NCI-H2171 treated with DMSO at 0.1 percent for 48 hours (cell line): ENCODE measurements around the gene CACNA2D3.

Source experiments
- DNase-seq: peaks from one replicate; lab custom pipeline; 2025; lab: John Stamatoyannopoulos, UW

CACNA2D3 gene

DNA sequence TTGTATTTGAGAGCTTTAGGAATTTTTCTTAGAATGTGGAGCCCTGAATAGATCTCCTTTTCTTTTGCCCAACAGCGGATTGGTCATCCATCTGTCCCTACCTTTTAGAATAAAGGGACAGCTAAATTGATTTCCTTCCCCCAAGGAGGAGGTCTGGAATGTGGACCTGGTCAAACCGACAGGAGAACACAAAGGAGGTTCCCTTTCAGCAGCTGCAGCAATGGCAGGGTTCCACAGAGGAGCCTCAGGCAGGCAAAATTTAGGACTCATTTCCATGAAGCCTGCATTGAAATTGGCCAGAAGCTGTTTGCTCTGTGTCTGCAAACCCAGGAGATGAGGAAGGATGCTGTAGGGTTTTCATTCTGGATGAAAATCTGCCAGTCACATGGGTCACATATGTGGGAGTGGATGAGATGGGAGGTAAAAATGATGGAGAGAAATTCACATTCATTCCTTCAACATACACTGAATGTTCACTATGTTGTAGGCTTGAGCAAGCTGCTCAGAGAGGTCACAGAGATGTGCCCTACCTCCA lies 728.2 kb downstream of the CACNA2D3 start:
- DNase-seq = no peak

DNA sequence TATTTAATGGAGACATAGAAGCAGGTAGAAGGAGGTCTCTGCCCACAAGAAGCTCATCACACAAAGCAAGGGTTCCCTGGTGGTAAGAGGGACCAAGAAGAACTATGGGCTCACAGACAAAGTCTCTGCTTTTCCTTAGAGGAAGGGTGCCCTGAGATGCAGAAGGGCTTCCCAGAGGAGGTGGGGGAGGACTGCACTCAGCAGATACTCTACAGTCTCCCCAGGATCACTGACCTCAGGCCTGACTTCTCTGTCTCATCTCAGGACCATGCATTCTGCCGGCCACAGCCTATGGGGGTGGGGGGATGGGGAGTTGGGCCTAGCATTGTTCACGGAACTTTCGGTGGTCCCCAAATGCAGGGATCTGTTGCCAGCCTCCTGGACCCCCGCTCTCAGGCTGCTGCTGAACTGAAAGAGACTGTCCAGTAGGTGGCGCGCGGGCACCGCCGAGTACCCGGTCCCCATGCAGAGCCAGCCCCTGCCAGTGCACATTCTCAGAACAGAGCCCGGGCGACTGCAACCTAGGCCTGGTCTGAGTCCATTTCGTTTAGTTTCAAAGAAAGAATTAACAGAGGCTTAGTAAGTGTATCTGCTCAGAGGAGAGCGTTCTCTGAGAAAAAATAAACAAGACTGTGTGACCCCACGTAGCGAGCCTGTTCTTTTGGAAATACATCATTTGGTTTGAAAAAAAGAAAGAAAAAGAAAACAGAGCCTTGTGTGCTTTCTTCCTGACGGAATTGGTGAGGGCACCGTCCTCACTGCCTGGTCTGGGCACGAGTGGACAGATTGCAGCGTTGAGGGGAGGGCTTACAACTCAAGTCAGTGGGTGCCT lies 731.4 kb downstream of the CACNA2D3 start:
- peak; percentile 54 for DNase-seq

DNA sequence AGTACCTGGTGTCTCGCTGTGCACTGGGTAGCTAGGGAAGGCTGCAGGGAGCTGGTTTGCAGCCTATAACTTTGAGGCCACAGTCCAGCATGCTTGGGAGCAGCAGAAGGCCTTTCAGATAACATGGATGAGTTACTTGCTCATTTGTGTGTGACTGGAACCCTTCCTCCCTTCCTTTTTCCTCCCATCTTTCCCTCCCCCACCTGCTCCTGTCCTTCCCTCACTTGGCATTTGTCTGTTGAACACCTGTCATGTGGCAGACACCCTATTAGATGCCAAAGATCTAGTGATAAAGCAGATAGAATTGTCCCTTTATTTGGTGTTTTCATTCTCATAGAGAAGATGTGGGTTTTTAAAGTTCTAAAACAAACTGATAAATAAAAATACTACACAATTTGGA lies 733.9 kb downstream of the CACNA2D3 start:
- peak; percentile 17 for DNase-seq

DNA sequence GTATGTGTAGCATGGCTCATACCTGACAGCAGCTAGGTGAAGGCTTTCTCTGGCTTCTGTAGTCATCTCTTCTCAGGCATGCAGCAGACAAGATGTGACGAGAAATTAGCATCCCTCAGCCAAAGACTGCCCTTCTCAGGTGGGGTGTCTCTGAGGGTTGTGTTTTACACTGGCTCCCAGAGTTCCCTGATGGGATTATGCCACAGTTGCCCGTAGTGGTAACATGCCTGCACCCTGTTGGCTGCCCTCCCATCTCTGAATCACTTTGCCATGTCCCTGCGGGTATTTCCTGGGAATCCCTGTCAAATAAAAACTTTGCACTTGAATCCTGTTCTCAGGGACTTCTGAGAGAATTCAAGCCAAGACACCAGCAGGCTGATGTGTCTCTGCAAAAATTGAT lies 735.0 kb downstream of the CACNA2D3 start:
- no peak for DNase-seq

DNA sequence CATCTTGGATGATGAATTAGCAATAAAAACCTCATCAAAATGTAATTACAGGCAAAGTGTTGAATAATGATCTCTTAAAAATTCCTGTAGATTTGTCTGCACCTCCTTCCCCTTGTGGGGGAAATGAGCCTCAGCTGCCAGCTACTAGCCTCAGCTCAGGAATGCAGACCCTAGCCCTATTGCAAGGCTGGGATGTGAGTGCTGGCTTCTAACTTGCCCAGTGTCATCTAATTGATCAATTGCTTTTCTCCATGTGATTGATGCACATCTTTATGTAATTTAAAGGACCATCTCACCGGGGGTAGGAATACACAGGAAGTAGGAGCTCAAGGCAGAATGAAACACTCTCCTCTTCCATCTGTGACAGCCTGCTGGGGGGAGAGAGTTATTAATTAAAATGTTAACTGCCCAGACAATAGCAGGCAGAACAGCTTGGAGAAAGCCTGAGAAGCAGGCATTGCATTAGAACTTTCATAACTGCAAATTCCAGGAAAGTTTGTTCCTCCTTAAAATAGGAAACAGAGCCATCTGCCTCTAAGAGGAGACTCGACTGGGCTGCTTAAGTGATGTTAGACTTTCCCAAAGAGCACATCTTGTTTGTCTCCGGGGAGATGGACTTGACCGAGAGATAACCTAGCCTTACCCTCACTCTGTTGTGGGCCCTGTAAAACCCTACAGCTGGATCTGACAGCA lies 735.9 kb downstream of the CACNA2D3 start:
- no peak for DNase-seq

DNA sequence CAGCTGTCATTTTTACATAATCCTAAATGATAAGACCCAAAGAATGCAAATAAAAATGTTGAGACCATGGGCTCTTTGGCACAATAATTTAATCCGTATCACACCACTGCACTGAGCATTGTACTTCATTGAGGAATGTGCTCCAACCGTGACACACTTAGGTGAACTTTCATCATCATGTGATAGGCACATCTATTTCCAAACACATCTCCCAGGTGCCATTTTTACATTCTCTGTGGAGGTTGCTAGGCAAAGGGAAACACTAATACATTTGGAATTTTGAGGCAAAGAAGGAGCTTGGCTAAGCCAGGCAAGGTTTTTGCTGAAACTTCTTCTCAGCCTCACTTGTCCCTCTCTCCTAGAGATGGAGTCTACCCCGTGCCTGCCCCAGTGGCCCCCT lies 736.8 kb downstream of the CACNA2D3 start:
- no peak for DNase-seq

DNA sequence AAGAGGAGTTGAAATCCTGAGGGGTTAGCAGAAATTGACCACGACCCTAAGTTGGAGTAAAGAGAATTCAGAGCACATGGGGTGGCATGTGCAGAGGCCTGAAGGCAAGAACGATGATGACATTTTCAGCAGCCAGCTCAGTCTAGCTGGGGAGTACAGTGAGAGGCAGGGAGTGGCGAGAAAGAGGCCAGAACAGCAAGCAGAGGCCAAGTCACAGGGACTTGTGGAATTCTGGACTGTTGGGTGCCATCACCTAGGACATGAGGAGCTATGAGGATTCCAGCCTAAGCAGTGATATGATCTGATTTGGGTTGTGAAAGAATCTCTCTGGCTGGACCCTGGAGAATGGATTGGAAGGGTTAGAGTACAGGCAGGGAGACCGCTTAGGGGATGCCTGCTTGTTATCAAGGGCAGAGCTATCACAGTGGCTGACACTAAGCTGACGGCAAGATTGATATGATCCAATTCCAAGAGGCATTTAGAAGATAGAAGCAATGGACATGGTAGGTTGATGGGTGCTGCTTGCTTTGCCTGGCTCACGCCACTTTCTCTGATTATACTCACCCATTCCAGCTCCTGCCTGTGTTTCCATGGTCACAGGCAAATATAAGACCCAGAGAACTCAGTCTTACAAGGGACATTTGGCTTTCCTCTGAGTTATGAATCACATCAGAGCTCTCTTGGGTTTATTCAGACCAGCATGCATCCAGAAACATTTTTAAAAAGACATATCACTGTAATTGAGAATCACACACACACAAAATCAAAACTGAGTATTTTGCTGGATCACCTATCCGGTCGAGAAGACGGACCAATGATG lies 739.1 kb downstream of the CACNA2D3 start:
- DNase-seq = no peak

DNA sequence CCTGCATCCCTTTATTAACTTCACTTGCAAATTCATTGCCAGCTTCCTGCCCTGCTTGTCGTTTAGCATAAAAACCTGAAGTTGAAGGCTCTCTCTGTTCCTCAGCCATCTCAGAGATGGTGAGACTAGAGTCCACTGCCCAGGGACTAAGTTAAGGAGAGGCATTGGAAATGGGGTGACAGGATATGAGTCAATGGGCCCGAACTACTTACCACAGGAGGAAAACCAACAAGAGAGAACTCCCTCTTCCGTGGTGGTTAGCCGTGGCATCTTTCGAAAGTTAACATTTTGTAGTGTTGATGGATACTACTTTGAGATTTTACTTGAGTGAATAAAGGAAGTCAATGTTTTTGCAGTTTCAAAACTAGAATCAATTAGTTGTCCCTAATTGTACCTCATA lies 740.2 kb downstream of the CACNA2D3 start:
- DNase-seq = no peak

DNA sequence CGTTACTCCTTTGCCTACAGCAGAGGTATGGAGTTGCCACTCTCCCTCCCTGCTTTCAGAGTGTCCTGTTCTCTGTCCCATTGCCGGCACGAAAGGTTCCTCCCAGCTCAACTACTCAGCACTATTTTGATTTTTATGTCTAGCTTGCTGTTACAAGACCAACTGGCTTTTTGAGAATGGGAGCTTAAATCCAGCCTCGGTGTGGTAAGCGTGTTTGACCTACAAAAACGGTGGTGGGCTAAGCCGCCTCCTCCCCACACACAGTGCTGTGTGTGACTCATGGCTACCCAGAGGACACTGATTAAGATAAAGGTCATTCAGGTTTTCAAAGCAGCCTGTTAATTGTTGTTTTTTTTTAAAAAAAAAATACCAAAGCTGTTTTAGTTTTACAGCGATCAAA lies 741.0 kb downstream of the CACNA2D3 start:
- DNase-seq = no peak

DNA sequence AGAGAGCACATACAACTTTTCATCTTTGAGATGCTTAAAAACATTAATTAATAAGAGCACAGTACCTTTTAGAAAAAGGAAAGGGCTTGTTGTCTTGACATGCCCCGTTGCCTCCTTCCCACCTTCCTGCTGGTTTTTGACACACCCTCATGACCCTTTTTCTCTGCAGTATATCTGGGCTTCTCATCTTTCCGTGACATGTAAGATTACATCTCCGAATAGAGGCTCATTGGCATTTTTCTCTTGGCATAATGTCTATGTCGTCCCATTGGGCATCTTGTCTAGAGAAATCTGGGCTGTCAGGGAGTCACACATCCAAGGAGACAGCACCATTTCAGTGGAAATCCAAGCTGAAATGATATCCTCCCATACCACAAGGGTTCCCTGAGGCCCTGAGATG lies 741.4 kb downstream of the CACNA2D3 start:
- DNase-seq = no peak

DNA sequence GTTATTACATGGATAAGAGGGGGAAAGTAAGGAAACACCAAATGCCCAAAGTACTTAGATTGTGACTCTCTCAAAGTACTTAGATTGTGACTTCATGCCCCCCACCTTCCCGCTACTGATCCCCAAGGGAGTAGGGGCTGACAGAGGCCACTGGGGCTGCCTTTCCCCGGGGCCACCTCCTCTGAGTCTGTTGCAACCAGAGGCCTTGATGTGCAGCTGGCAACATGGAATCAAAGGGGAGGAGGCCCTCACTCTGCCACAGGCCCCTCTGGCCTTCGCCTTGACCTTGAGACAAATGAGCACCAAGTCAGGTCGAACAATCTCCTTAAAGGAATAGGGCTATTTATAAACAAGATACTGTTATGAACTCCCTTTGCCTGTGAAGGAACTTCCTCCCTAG lies 743.0 kb downstream of the CACNA2D3 start:
- DNase-seq = no peak

DNA sequence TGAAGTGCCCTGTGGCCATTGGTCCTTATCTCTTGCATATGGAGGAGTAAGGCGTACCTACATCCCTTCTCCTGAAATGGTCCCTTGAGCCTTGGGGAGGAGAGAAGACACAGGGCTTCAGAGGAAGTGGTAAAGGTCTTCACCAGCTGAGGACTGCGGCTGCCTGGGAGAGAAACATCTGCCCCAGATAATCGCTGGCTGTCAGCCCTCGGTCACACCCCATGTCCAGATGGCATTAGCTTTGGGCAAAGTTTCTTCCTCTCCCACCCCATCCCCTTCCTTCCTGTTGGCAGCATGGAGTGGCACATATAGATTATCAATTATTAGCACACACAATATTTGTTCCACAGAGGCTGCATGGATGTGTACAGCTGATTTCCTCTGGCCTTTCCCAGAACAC lies 743.9 kb downstream of the CACNA2D3 start:
- no peak for DNase-seq

DNA sequence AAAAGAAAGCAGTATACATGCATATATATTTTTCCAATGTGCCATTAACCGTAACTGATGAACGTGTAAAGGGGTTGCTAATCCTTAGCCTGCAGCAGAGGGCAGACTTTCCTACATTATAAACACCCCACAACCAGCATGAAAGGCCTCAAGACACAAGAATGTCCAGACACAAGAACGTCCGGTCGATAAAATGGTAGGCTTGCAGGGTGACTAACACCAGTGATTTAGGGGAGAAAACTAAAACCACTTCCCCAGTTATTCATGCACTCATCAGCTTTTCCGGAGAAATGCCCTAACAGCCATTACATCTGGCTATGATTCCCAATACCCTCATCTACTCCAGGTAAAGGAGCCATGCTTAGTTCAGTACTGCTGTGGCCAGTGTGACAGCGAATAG lies 748.1 kb downstream of the CACNA2D3 start:
- DNase-seq = peak; percentile 6

DNA sequence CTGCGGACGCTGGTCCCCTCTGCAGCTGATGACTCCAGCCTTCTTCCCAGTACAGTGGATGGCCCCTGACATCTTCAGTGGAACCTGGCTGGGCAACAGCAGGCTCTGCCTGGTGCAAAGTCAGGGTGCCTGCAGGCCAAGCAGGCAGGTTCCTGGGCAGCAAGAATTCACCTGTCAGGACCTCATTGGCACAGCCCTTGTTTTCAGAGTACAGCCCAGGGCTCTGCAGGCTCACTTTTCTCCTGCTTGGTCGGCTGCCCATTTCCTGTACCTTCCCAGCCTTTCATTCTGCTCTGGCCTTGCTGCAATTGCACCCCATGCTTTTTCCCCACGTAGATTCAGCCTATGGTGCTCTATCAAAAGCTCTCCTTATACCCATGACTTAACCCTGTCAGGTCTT lies 749.5 kb downstream of the CACNA2D3 start:
- no peak for DNase-seq

DNA sequence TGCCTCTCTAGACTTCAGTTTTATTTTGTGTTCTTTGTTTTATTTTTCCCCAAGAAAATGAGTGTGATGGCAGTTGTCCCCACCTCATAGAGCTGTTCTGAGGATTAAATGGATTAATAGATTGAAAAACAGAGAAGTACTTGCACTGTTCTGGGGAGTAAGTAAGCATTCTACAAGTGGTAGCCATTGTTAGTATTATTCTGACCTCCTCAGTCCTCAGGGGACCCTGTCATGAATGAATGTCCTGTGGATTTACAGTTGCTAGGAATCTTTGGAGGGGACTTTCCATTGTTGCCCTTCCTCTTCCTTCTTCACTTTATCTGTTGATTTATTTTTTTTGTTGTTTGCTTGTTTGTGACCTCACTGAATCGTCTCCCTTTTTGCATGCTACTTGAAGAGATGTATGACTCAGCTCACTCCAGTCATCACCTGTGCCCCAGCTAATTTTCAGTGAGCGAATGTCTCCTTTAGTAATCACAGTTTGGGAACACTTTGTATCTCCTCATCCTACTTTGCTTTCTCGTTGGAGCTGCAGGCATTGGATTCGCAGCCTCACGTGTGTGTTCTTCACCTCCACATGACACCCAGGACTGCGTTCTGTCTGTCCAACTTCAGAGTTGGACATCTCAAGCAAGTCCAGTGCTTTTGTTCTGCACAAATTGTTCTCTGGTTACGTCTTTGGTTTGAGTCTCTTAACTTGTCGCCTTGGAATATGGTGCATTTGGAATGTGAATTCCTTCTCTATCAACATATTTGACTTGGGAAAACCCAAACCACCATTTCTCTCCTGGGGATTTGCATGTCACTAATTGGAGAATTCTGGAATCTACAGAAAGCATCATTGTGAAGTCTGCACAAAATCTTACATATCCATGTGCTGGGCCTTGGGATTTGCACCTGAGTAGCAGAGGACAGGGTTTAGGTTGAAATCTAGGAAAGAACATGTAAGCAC lies 751.0 kb downstream of the CACNA2D3 start:
- DNase-seq = no peak

DNA sequence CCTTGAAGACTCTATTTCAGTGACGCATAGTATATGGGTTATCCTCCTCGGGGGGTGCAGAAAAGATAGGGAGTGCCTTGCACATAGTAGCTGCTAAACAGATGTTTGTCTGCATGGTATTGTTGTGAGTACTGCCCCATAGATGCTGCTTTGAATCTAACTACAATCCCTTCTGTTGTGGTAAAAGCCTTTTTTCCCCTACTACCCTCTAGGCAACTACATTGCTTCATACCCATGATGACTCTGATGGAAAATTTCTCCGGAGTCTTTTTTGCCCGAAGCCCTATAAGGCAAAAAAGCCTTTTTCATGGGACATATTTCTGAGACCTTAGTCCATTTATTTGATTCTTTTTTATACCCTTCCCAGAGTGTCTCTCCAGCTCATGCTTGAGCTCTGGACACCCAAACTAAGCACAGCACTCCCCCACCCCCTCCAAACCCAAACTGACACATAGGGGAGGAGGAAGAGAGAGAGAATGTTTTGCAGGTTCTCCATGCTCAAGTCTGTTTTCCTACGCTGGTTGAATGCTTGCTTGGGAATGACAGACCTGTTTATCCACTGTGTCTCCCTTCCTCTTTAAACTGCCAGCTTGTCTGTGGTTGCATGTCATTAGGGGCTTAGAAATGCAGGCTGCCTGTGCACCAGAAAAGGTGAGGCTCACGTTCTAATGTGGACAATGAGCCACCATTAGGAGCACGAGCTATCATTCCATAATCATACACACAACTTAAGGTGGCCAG lies 752.6 kb downstream of the CACNA2D3 start:
- DNase-seq = peak; percentile 40

DNA sequence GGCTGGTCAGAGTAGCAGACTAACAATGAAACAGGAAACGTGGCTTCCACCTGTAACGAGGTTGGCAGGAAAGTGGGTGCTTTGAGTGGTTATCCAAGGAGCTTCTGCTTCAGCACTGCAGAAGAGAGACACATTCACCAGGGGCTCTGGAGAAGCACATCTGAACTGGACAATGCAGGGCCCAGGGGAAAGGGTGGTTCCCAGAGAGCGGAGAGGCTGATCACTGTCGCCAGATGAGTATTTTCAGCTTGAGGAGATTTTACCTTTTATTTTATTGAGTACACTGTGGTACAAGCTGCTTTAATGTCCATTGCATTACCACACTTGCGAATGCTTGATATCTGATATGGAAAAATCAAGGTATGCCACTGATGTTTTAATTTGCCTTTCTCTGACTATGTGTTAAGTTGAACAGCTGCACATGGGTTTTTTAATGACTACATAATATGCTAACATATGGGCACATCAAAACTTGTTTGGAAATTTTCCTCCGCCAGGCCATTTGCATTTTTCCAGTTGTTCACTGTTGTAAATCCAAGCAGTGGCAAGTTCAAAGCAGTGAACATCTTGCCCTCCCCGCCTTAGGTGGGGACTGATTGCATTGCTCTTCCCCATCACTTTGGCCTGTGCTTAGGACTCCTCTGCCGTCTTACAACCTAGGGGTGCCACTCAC lies 753.4 kb downstream of the CACNA2D3 start:
- DNase-seq = peak; percentile 80

DNA sequence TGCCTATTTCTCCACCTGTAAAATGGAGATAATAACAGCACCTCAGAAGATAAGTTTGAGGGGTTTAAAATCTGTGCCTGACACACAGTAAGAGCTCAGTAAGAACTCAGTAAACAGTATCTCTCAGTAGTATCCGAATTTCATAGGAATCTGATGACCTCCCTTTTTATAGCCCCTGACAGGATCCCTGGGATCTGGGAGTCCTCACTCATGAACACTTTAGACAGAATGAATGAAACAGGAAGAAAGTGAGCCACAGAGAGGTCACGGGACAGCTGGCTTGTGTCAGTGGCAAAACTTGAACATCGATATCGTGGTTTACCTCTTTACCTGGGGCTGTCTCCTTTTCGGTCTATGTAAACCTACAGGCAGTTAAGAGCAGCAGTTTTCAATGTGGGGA lies 754.3 kb downstream of the CACNA2D3 start:
- DNase-seq = no peak

DNA sequence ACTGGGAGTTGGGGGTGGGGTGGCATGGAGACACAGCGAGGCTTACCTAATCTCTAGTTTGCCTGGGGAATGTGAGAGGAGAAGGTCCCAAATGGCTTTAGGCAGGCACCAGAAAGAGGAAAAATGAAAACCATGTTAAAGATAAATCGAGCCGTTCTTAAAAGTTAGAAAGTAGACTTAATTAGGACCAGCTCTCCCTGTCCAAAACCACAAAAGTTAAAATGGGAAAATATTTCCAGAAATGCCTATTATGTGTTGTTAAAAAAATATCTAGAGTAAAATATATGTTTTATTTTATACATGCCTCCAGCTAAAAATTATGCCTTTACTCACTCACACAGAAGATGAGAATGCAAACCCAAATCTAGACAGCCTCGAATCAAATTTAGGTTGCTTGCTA lies 755.4 kb downstream of the CACNA2D3 start:
- no peak for DNase-seq

DNA sequence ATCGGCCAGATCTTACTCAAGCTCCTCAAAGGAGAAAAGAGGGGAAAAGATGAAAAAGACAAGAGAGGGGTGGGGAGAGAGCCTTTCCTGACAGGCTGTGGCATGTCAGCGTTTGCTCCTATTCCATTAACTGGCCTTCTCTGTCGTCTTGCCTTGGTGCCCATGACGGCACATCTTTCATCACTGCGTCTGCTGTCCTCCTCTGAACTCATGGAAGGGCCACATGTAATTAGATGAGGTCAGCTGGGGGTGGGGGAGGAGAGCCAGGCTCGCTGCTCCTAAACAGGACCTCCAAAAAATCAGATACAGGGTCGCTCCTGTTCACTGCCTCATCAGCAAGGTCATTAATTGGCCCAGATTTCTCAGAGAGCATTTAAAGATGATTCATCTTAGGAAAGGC lies 755.8 kb downstream of the CACNA2D3 start:
- DNase-seq = no peak
